GM21825 (cell line): Measurements from ENCODE around the gene SSH2.
"Not testable (repeated sequence)": the region's sequence is repeated elsewhere in the genome, so short reads cannot be mapped to it uniquely, and the experiment has no call there.

Experiments
- ATAC-seq: cut with Tn5 transposase; IDR thresholded peaks from one replicate; pipeline ENCODE4 v1.9.1; 2021; ENCODE audit warnings: mild to moderate bottlenecking, moderate library complexity; ENCODE audit not compliant: unreplicated experiment

SSH2 gene

DNA sequence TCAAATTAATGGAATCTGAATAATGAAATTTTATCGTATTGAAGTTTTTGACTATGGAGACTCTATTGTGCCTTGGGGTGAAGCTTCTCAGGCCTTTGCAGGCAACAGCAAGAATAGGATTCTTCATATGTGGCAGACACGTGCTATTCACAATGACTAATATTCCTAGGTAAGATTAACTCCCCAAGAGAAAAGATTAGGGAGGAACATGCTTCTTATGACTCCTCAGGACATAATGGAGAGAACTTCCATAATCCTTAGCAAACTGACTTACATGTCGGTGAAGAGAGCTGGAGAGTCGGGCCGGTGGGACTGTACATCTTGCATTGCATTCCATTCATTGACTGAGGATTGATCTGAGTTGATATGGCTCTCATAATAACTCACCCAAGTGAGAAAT, 258.4 kb downstream of the SSH2 start:
- ATAC-seq = no peak

DNA sequence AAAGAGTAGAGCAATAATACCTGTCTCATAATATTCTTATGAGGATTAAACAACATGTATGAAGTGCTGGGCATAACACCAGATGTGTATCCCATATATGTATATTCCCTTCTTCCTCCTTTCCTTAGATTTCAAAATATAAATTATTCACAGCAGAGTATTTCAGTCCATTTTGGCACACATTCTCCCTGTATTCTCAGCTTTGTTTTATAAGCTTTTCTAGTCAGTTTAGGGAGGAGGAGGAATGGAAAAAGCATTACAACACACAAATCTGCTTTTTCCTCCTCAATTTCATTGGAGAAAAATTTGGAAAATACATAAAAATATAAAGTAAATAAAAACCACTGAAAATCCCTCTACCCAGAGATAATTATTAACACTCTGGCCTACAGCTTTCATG, 260.8 kb downstream of the SSH2 start:
- no peak for ATAC-seq

DNA sequence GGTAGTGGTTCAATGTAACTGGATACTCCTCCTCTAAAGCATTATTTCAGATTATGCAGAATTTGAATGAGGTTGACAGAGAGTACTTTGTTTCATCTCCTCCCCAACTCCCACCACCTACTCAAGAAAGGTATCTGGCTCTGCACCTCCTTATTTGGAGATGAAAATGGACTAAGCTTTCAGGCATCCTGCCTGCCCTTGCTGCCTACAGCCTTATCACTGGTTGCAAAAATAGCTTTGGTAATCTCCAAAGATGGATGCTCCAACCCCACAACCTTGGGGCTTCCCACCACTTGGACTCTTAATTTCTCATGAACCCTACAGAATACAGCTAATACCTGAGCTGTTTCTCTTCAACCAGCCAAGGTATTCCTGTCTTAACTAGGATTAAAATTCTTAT, 262.1 kb downstream of the SSH2 start:
- ATAC-seq = no peak

DNA sequence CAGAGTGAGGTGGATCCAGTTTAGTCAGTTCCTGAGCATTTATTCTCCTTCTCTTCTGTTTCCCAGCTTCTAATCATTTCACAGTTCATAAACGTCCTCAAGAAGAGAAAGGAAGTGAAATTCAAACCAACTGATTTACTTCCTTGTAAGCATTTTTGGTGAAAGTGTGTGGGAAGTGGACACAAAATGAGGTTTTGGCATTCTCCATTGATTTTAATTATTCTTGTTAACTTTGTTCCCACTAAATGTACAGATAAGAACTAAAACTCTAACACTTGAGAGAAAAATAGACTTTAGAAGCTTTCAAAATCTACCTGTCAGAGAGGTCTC, 264.6 kb downstream of the SSH2 start:
- no peak for ATAC-seq

- ATAC-seq = no peak
Observed at GRCh38 chr17:29664743-29665480, 265.1 kb downstream of the SSH2 start.

DNA sequence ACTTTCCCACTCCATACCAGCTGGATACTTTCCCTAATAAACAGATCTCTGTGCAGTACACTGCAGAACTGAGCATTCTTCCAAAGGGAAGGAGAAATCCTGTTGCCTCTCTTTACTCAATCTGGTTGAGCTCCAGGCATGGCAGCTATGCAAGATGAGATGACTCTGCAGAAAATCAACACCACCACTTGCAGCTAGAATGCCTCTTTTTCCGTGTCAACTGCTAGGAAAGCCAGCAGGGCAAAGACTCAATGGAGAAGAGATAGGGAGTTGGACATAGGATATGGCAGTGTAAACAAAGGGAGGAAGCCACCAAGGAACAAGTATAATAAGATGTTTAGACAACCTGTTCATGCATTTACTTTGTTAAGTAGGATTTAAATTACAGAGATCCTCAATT, 266.9 kb downstream of the SSH2 start:
- ATAC-seq = no peak

DNA sequence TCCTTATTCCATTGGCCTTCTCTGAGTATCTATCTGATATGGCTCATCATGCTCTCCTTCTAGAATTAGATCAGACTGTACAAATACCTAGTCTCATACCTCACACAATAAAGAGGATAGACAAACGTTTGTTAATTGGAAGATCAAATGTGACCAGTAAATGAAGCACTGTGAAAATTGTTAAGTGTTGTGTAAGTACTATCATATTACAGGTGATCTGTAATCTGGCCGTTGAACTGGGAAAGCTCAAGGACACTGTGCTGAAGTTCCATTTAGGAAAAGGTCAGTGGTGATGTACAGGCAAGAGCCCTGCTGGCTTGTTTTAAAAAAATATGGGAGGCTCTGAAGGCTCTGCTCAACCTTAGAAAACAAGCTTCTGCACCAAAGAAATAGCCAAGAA, 268.8 kb downstream of the SSH2 start:
- no peak for ATAC-seq

- no peak for ATAC-seq
Observed at GRCh38 chr17:29659155-29659554, 270.9 kb downstream of the SSH2 start.

- no peak for ATAC-seq
Observed at GRCh38 chr17:29655323-29655722, 274.7 kb downstream of the SSH2 start.

- ATAC-seq = no peak
Observed at GRCh38 chr17:29653995-29654714, 275.9 kb downstream of the SSH2 start.

DNA sequence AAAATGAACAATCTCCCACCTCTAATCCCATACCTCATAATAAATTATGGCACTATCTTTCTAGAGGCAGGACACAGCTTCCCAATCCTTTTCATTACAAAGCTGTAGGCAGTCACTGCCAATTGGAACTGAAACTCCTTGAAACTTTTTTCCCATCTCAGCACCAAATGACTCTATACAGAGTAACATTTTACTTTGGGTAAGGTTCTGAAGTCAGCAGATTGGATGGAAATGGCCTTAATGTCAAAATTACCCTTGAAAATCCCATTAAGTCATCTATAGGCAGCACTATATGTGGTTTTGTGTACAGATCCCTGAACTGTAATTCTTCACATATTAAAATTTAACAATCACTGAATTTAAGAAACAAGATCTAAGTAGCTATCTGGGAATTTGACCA, 277.1 kb downstream of the SSH2 start:
- ATAC-seq = no peak

GRCh38 chr17:29651913-29652312, 278.1 kb downstream of the SSH2 start:
- ATAC-seq = not testable (repeated sequence)

- ATAC-seq = no peak
Observed at GRCh38 chr17:29650396-29650795, 279.6 kb downstream of the SSH2 start.

- no peak for ATAC-seq
Observed at GRCh38 chr17:29649359-29649758, 280.7 kb downstream of the SSH2 start.

- ATAC-seq = no peak
Observed at GRCh38 chr17:29648005-29648404, 282.0 kb downstream of the SSH2 start.

- ATAC-seq = no peak
Observed at GRCh38 chr17:29645515-29646051, 284.4 kb downstream of the SSH2 start.

- ATAC-seq = no peak
Observed at GRCh38 chr17:29643817-29644160, 286.2 kb downstream of the SSH2 start.

- ATAC-seq = no peak
Observed at GRCh38 chr17:29642171-29642611, 287.8 kb downstream of the SSH2 start.

- no peak for ATAC-seq
Observed at GRCh38 chr17:29640981-29641642, 288.9 kb downstream of the SSH2 start.

DNA sequence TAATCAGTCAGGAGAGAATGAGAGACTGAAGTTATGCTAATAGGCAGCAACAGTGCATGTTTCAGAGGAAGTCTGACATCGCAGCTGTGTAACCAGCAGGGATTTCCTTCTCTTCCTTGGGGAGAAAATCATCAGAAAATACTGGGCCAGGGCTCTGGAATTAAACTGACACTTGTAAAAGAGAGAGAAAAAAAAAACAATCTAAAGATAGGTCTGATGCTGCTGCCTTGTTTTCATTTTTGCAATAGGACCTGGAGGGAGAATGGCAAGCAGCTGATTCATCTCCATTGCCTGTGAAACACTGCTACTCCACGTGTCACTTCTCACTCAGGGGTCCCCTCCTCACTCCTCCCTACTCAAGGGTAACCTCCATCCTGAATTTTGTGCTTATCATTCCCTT, 289.6 kb downstream of the SSH2 start:
- no peak for ATAC-seq

DNA sequence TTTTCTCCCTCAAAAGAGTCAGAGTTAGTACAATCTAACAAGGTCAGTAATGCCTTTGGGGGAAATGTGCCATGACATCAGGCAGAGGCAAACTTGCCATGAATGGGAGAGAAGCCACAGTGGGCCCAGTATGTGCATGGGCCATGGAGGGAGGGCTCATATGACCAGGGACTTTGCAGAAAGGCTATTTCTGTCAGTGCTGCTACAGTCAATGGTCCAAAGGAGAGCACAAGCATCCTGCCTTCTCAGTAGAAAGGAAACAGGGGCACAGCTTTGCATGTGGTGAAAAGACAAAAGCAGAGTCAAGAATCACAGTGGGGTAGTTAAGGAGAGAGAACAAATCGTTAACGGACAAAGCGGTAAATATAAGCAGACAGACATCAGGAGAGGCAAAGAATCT, 296.1 kb downstream of the SSH2 start:
- no peak for ATAC-seq

GRCh38 chr17:29630630-29631193, 299.3 kb downstream of the SSH2 start:
- ATAC-seq = no peak
